Stimulated activated naive CD4-positive, alpha-beta T cell treated with Interleukin-2 at 50 U/mL for 16 hours (primary cell): ENCODE measurements around the gene C1QTNF12.

Experiments used
- DNase-seq: peaks from one replicate; lab custom pipeline; 2025; lab: John Stamatoyannopoulos, UW

The C1QTNF12 gene

DNA sequence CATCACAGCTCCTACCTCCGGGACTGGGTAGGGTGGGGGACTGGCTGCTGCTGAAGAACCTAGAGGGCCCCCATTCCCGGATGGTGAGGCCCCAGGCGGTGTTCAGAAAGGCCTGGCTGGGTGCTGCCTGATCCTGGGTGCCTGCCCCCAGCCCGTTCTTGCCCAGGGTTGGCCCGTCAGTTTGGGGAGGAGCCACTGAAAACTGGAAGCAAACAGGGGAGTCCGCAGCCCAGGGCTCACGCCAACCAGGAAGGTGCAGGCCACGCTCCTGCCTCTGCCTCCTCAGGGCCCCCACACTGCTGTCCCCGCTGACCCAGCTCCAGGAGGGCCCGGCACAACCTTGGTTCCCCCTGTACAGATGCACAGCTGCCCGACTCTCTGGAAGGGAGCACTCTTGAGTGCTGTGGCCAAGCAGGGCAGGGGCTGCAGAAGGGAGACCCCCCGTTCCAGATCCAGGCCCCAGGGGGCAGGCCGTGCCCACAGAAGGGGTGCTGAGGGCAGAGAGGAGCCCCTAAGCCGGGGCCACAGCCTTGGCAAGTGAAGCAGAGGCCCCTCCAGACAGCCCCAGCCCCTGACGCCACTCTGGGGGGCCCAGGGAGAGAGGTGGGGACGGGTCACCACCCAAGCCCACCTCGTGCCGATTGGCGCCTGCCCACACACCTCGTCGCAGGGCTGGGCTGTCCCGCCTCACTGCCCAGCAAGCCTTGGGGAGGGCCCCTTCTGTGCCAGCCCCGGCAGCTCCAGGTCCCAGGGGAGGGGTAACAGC lies 5.5 kb downstream of the C1QTNF12 start:
- DNase-seq = no peak

DNA sequence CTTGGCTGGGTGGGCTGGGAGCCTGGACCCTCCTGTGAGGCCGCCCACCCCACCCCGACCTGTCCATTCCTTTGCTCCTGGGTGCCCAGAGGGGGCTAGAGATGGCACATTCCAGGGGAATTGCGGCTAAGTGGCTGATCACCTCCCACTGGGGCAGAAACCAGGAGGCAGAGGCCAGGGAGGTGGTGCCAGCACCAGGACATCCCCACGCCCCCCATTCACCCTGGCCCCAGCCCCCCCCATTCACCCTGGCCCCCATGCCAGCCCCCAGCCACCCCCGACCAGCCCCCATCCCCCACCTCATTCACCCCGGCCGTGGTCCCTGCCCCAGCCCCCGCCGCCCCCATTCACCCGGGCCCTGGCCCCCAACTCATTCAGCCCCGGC lies 6.2 kb downstream of the C1QTNF12 start:
- DNase-seq = no peak

DNA sequence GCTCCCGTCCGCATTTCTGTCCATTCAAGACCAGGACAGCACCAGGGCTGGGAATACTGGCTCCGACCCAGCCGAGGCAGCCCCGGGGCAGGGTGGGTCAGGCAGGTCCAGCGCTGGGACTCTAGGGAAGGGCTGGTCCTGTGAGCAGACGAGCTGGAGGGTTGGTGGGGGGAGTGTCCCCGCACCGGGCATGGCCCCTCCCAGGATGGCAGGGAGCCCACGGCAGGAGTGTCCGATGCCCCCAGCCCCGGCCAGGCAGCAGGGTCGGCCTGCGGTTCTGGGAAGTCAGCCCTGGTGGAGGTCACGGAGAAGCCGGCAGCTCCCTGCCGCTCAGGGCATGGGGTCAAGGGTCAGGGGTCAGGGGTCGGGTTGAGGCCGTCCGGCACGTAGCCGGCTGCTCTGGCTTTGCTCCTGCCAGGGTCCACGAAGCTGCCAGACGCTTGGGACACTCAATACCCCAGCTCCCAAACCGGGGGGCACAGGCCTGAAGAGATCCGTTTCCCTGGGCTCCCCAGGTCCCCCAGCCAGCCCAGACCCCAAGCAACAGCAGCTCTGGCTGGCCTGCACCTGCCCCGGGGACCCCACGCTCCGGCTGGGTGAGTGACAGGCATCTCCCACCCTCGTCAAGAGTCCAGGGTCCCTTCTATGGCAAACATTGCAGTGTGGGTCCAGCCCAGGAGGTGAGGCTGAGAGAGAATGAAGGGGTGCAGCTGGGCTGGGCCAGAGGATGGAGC lies 6.7 kb downstream of the C1QTNF12 start:
- DNase-seq = no peak

DNA sequence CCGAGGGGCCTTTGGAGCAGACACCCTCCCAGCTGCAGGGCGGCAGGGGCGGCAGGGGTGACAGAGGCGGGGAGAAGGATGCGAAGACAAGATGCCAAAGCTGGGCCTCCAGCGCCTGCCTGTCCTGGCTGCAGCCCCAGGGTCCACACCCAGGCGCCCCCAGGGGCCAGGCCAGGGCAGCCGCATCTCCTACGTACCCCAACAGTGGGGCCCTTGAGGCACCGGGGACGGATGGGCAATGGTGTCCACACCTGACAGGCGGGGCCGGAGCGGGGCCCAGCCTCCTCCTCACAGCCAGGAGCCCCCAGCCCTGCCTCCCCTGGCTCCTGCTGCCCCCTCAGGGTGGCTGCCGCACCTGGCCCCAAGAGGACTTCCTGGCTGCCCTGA lies 7.3 kb downstream of the C1QTNF12 start:
- no peak for DNase-seq

GRCh38 chr1:1238702-1239178 lies 7.8 kb downstream of the C1QTNF12 start:
- no peak for DNase-seq

DNA sequence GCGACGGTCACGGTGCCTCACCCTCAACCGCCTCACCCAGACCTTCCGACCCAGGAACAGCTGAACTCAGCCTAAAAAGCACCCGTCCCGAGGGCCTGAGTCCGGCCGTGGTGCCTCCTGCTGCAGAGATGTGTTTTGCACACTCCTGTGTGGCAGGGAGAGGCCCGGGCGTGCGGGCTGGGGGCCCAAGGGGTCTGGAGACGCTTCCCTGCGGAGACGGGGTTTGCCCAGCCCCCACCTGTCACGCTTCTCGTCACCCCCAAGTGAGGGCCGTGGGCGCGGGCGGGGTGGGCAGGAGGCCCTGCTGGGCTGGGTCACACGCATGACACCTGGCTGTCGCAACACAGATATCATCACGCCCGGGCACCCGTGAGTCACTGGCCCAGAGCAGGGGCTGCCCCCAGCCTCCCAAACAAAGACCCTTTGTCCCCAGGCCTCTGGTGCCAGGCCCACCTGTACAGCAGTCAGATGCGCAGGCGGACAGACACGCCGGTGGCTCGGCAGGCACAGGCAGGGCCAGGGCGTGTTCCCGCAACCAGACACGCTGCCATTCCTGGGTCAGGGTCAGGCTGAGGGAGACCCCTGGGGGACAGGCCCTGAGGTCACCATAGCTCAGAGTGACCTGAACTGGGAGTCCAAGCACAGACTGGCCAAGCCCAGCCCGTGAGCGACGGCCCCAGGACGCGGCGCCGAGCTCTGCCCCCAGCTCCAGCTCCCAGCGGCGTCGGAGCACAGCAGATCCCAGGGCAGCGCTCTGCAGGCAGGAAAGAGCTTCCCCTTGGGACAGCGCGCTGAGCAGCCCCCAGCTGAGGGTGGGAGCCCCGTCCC lies 8.4 kb downstream of the C1QTNF12 start:
- peak; percentile 15 for DNase-seq

GRCh38 chr1:1236945-1237873 lies 9.3 kb downstream of the C1QTNF12 start:
- DNase-seq = no peak

- no peak for DNase-seq
Measured at GRCh38 chr1:1236176-1236763, 10.3 kb downstream of the C1QTNF12 start.

DNA sequence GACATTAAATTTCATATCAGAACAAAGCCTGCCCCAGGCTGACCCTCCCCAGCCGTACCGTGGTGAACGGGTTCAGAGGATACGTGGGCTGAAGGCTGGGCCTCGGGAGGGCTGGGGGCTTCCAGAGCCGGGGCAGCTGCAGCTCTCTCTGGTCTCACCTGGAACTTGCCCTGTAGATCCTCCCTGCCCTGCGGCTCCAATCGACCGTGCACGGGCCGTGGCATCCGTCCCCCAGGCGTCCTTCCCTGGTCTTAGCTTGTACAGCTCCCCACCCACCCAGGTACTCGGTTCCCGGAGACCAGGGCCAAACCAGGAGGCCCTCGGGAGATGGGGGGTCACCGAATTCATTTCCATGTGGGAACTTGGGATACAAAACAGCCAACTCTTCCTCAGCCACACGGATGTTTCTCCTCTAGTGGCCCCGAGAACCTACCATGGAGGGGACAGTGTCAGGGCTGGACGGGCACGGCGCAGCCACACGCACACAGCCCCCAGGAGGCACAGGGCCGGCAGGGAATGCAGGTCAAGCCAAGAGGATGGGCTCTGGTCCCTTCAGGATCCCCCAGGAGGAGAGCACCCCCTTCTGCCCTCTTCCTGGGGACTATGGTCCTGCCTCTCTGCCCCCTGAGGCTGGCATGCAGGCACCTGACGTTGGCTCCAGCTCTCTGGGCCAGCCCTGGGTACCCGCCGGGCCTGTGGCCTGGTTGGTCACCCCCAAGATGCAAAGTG lies 11.3 kb downstream of the C1QTNF12 start:
- DNase-seq = no peak

- DNase-seq = no peak
Measured at GRCh38 chr1:1234180-1234808, 12.2 kb downstream of the C1QTNF12 start.

GRCh38 chr1:1233567-1233892 lies 13.0 kb downstream of the C1QTNF12 start:
- no peak for DNase-seq

- DNase-seq = no peak
Measured at GRCh38 chr1:1232796-1233566, 13.5 kb downstream of the C1QTNF12 start.

GRCh38 chr1:1232208-1232795 lies 14.2 kb downstream of the C1QTNF12 start, which contains the start of gene B3GALT6:
TSS of gene B3GALT6 (plus strand) at chr1:1232237. CDS start at chr1:1232279, 42 bp downstream.
- DNase-seq = no peak

DNA sequence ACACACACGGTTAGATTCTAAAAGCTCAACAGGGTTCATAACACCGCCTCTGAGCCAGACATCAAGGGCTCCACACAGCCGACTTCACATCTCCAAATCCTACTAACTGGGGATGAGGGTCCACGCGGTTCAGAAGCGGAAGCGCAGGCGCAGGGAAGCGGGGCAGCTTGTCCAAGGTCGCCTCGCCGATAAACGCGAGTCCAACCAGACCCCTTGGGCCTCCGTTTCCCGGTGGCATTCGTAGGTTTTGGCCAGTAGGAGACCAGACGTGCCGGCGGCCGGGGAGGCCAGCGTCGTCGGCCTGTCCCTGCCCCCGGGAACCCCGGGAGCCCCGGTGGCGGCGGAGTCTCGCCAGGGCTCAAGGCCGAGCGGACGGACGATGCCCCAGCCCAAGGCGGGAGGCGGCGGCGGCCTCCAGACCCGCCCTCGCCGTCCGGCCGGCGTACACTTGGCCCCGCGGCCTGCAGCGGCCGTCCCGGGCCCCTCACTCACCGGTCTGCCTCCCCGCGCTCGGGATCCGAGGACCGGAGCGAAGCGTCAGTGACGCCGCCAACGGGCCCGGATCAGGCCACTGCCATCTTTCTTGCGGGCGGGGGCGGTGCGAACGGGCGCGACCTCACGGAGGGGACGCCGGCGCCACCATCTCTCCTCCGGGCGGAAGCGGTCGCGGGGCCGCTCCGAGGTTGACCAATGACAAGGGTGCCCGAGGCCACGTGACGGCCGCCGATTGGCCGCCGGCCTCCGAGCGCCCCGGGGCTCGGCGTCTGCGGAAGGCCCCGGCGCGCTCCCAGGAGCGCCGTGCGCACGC lies 14.9 kb downstream of the C1QTNF12 start, which contains the start of gene SDF4:
TSS of gene SDF4 (minus strand) at position 602 of the 808 bp plus-strand sequence. CDS start 3,229 bp downstream, outside the sequence.
- DNase-seq = peak; percentile 97

DNA sequence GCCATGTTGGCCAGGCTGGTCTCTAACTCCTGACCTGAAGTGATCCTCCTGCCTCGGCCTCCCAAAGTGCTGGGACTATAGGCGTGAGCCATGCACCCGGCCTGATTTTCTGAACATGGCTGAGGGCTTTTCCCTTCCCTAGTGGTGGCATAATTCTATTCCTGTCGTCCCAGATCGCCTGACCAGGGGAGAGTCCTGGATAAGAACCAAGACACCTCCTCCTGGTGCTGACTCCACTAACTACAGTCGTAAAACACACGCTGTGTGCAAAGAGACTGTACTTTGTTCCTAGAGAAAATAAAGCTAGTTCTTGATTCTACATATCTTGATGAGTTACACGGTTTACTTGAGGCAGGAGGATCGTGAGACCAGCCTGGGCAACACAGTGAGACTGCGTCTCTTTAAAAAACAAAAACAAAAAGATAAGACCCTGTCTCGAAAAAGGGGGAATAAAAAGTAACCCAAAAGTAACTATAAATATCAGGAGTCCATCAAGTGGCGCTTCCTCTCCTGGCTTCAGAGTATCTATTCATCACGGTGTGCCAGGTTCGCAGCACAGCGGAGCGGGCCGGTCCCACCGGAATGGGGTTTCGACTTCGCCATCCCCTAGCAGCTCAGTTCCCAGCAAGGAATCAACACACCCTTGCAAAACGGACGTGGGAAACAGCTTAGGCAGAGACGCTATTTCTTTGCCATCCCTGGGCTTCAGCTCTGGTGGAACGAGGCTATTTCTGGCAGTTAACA lies 15.7 kb downstream of the C1QTNF12 start:
- DNase-seq = no peak

GRCh38 chr1:1229770-1230169 lies 16.8 kb downstream of the C1QTNF12 start:
- DNase-seq = no peak
